IMR-90 (cell line): Measurements from ENCODE around the gene SEC16A. TPM values are rescaled to one million over a fixed set of nuclear protein-coding genes. Genes with fewer than 3 reads are reported as not detected.

Experiments
- ATAC-seq: fragments of 200-7000 bp; cut with Tn5 transposase; 2 replicates; pipeline ENCODE4 v1.9.1; 2020; ENCODE audit warnings: low read depth, mild to moderate bottlenecking, moderate library complexity
- BruUV-seq: library from RNA; stranded (reverse); fragments of 400-500 nt; replicated peaks from 2 replicates; lab custom pipeline; 2021; lab: Mats Ljungman, UMichigan
- CTCF ChIA-PET: fragments of 300-600 bp; formaldehyde crosslinking; extraction: SDS; loops from one replicate; lab custom pipeline; 2021; ENCODE audit warnings: antibody characterized with exemption; lab: Yijun Ruan, JAX
- POLR2A ChIA-PET: fragments of 300-600 bp; sonication (Branson Sonifier 250); formaldehyde crosslinking; loops from one replicate; lab custom pipeline; 2022; ENCODE audit warnings: antibody characterized with exemption; ENCODE audit not compliant: unreplicated experiment; lab: Charles Lee
- DNase-seq: peaks from one replicate; pipeline ENCODE4 v3.0.0; 2013
- H2AFZ ChIP-seq: replicated peaks from 2 replicates; pipeline ENCODE3; 2013; ENCODE audit warnings: low read length, mild to moderate bottlenecking; ENCODE audit not compliant: poor library complexity
- H2AK5ac ChIP-seq: 2 replicates; pipeline ENCODE4 v1.6.1; 2013; ENCODE audit warnings: low read depth, low read length, inconsistent platforms
- H2AK9ac ChIP-seq: replicated peaks from 2 replicates; pipeline ENCODE3; 2013; ENCODE audit warnings: mild to moderate bottlenecking, low read depth, low read length, moderate library complexity; ENCODE audit not compliant: poor library complexity
- H2BK120ac ChIP-seq: 2 replicates; pipeline ENCODE4 v1.6.1; 2013; ENCODE audit warnings: low read depth, low read length, inconsistent platforms
- H2BK15ac ChIP-seq: 3 replicates; pipeline ENCODE4 v1.6.1; 2013; ENCODE audit warnings: low read depth, low read length, inconsistent platforms
- H2BK20ac ChIP-seq: 2 replicates; pipeline ENCODE4 v1.6.1; 2013; ENCODE audit warnings: low read depth, mild to moderate bottlenecking, inconsistent platforms, low read length, moderate library complexity
- H2BK5ac ChIP-seq: 2 replicates; pipeline ENCODE4 v1.6.1; 2013; ENCODE audit warnings: mild to moderate bottlenecking, low read depth, low read length, inconsistent platforms; ENCODE audit not compliant: poor library complexity, severe bottlenecking
- H3K14ac ChIP-seq: replicated peaks from 2 replicates; pipeline ENCODE4 v1.6.1; 2013; ENCODE audit warnings: low read depth, low read length, inconsistent platforms
- H3K18ac ChIP-seq: 2 replicates; pipeline ENCODE4 v1.6.1; 2013; ENCODE audit warnings: low read depth, low read length, control low read depth
- H3K23ac ChIP-seq: 2 replicates; pipeline ENCODE4 v1.6.1; 2013; ENCODE audit warnings: low read depth, low read length, inconsistent platforms
- H3K27ac ChIP-seq: 2 replicates; pipeline ENCODE4 v1.5.1; 2013; ENCODE audit warnings: mild to moderate bottlenecking, control low read depth, low read length; ENCODE audit not compliant: insufficient read depth
- H3K27me3 ChIP-seq: 2 replicates; pipeline ENCODE4 v1.6.1; 2013; ENCODE audit warnings: low read length; ENCODE audit not compliant: control insufficient read depth, insufficient read depth
- H3K36me3 ChIP-seq: 2 replicates; pipeline ENCODE4 v1.6.1; 2013; ENCODE audit warnings: low read length, mixed read lengths; ENCODE audit not compliant: control insufficient read depth, insufficient read depth
- H3K4ac ChIP-seq: 2 replicates; pipeline ENCODE4 v1.6.1; 2013; ENCODE audit warnings: low read depth, low read length, inconsistent platforms
- H3K4me1 ChIP-seq: 2 replicates; pipeline ENCODE4 v1.6.1; 2013; ENCODE audit warnings: low read length, mixed read lengths; ENCODE audit not compliant: control insufficient read depth, insufficient read depth
- H3K4me2 ChIP-seq: 2 replicates; pipeline ENCODE4 v1.6.1; 2013; ENCODE audit warnings: low read depth, mild to moderate bottlenecking, control low read depth, low read length, moderate library complexity
- H3K4me3 ChIP-seq: 2 replicates; pipeline ENCODE4 v1.5.1; 2013; ENCODE audit warnings: low read depth, mild to moderate bottlenecking, control low read depth, low read length, moderate library complexity; ENCODE audit not compliant: insufficient read depth
- H3K56ac ChIP-seq: 2 replicates; pipeline ENCODE4 v1.6.1; 2013; ENCODE audit warnings: low read length, inconsistent platforms; ENCODE audit not compliant: insufficient read depth; ENCODE audit errors: extremely low read depth
- H3K79me1 ChIP-seq, 2 experiments: 2 replicates each; pipeline ENCODE4 v1.6.1; 2013; ENCODE audit warnings: low read length in 2 of 2, inconsistent platforms in 1 of 2, low read depth in 1 of 2
- H3K9ac ChIP-seq: 2 replicates; pipeline ENCODE4 v1.6.1; 2013; ENCODE audit warnings: low read depth, low read length, control low read depth
- H3K9me1 ChIP-seq: 2 replicates; pipeline ENCODE4 v1.6.1; 2013; ENCODE audit warnings: low read length, inconsistent platforms; ENCODE audit not compliant: insufficient read depth
- H3K9me3 ChIP-seq: 2 replicates; pipeline ENCODE4 v1.6.1; 2013; ENCODE audit warnings: low read length; ENCODE audit not compliant: control insufficient read depth, insufficient read depth
- H4K20me1 ChIP-seq: 2 replicates; pipeline ENCODE4 v1.6.1; 2013; ENCODE audit warnings: low read length, inconsistent platforms; ENCODE audit not compliant: insufficient read depth
- H4K5ac ChIP-seq: 2 replicates; pipeline ENCODE4 v1.6.1; 2013; ENCODE audit warnings: mild to moderate bottlenecking, low read depth, low read length, control low read depth
- H4K8ac ChIP-seq, 2 experiments: 2 replicates each; pipeline ENCODE4 v1.6.1; 2013; ENCODE audit warnings: low read depth in 2 of 2, low read length in 2 of 2, control low read depth in 1 of 2, inconsistent platforms in 1 of 2
- H4K91ac ChIP-seq: 2 replicates; pipeline ENCODE4 v1.6.1; 2013; ENCODE audit warnings: low read depth, low read length, inconsistent platforms; ENCODE audit not compliant: insufficient read depth
- BHLHE40 ChIP-seq: fragments of 150-350 bp; IDR thresholded peaks from 2 replicates; pipeline ENCODE4 v1.6.1; 2016; ENCODE audit warnings: mild to moderate bottlenecking, low read depth, low read length
- CHD1 ChIP-seq: IDR thresholded peaks from 2 replicates; pipeline ENCODE4 v1.6.1; 2012; ENCODE audit warnings: low read depth, low read length, improper control_type of control experiment
- CTCF ChIP-seq: conservative IDR thresholded peaks from 2 replicates; pipeline ENCODE4 v1.5.1; 2012; ENCODE audit warnings: mild to moderate bottlenecking, low read depth, low read length, improper control_type of control experiment
- FOS ChIP-seq: fragments of 150-350 bp; IDR thresholded peaks from 2 replicates; pipeline ENCODE4 v1.6.1; 2016; ENCODE audit warnings: low read depth, low read length
- MAFK ChIP-seq: IDR thresholded peaks from 2 replicates; pipeline ENCODE4 v1.6.1; 2012; ENCODE audit warnings: low read depth, low read length, improper control_type of control experiment
- MAZ ChIP-seq: IDR thresholded peaks from 2 replicates; pipeline ENCODE4 v1.6.1; 2012; ENCODE audit warnings: low read depth, mild to moderate bottlenecking, low read length, improper control_type of control experiment, moderate library complexity, borderline replicate concordance
- MXI1 ChIP-seq: IDR thresholded peaks from 2 replicates; pipeline ENCODE4 v1.6.1; 2012; ENCODE audit warnings: low read depth, mild to moderate bottlenecking, low read length, moderate library complexity, borderline replicate concordance
- NFE2L2 ChIP-seq: fragments of 150-350 bp; IDR thresholded peaks from 2 replicates; pipeline ENCODE4 v1.6.1; 2016; ENCODE audit warnings: low read depth, mild to moderate bottlenecking, low read length
- RFX5 ChIP-seq: IDR thresholded peaks from 2 replicates; pipeline ENCODE4 v1.8.0; 2012; ENCODE audit warnings: low read depth, mild to moderate bottlenecking, low read length, moderate library complexity
- USF2 ChIP-seq: fragments of 150-350 bp; IDR thresholded peaks from 2 replicates; pipeline ENCODE4 v1.6.1; 2017; ENCODE audit warnings: mild to moderate bottlenecking, antibody characterized with exemption, low read length, low read depth
- WGBS, 2 experiments: methylation state at CpG; one replicate each; pipeline versions ENCODE4 v1.1.5 to v1.1.7; 2013; ENCODE audit warnings: missing lambda C conversion rate in 2 of 2; ENCODE audit not compliant: insufficient read length in 1 of 2; ENCODE audit errors: extremely low coverage in 2 of 2; 5-methylcytosine and 5-hydroxymethylcytosine counted together
- dilution Hi-C: fragments of 300-500 bp; cut with HindIII; formaldehyde crosslinking; loops from one replicate; pipeline ENCODE4 v1.14.3; 2018; ENCODE audit warnings: low sequenced_read_pairs; ENCODE audit not compliant: unreplicated experiment
- in situ Hi-C: fragments of 300-500 bp; cut with MboI; formaldehyde crosslinking; loops from 3 replicates; pipeline ENCODE4 v1.14.3; 2019; ENCODE audit warnings: low sequenced_read_pairs, inconsistent platforms, mixed read lengths
- intact Hi-C: fragments of 100-400 bp; cut with micrococcal nuclease; formaldehyde crosslinking; loops from 2 replicates; pipeline ENCODE4 v1.10.0; 2022
- polyA plus RNA-seq, 3 experiments: library from polyadenylated mRNA; depleted of rRNA; stranded (reverse); fragments of >200 nt; gene quantifications; 2 replicates each; pipeline ENCODE4 v1.2.3, GENCODE V29; 2012; ENCODE audit warnings: low replicate concordance in 1 of 3
- total RNA-seq: library from RNA; depleted of rRNA; stranded (reverse); fragments of >200 nt; gene quantifications from 2 replicates; pipeline ENCODE4 v1.2.3, GENCODE V29; 2012

The SEC16A gene
- total and polyA plus RNA-seq, 2 of the 4 experiments (the other 2 are of a cell fraction), result 12.2 to 48.1 TPM

DNA sequence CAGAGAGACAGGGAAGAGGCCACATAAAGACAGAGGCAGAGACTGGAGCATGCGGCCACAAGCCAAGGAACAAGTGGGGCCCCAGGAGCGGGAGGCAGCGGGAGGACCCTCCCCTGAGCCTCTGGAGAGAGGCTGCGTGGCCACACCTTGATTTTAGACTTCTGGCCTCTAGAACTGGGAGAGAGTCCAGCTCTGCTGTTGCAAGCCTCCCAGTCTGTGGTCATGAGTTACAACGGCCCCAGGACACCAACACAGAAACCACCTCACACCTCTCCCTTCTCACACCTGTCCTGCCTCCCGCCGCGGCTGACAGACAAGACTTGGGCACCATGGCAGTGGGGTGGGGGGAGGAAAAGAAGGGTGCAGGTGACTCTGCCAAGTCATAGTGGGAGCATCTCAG is 45.4 kb downstream of the SEC16A start:
- Histone ChIP-seq H4K91ac (no peak overlapping the region), H2BK5ac (no peak overlapping the region), H3K27ac (no peak overlapping the region), H2BK20ac (no peak overlapping the region), H3K79me1 (peaks cover 6 to 70% of the 10 kb centered on the region in 2 experiments), H4K20me1 (peaks cover 72% of the 10 kb centered on the region), H3K4me1 (peaks cover 7% of the 10 kb centered on the region), H3K9me1 (peaks cover 8% of the 10 kb centered on the region; the same call in 1 of the 2 replicates), H3K18ac (no peak overlapping the region), H3K23ac (peak overlapping the region; percentile 11; the same call in 1 of the 2 replicates), H2BK15ac (no peak overlapping the region), H3K36me3 (peaks cover 40% of the 10 kb centered on the region), H4K8ac (no peak overlapping the region; a peak in 1 of 4 replicates), H3K27me3 (no peaks in the 10 kb centered on the region), H3K4me3 (peak overlapping the region; percentile 18; the same call in 1 of the 2 replicates), H3K9me3 (no peaks in the 10 kb centered on the region), H2AFZ (no peak overlapping the region), H3K4me2 (peak overlapping the region; percentile 76), H3K9ac (peak overlapping the region; percentile 29; the same call in 1 of the 2 replicates), H3K4ac (no peak overlapping the region), H3K56ac (no peak overlapping the region), H3K14ac (no peak overlapping the region), H2AK5ac (peak overlapping the region; percentile 63; the same call in 1 of the 2 replicates), H4K5ac (no peak overlapping the region), H2BK120ac (no peak overlapping the region), H2AK9ac (peak overlapping the region; percentile 42)
- POLR2A ChIA-PET, result no interaction called here
- dilution Hi-C loops (no loop called here), intact Hi-C loops (no loop called here), in situ Hi-C loops (no loop called here)
- CTCF ChIA-PET, result no interaction called here
- DNase-seq, result peak; percentile 34
- TF ChIP-seq MAFK (no peak), USF2 (no peak), RFX5 (no peak), CTCF (no peak), NFE2L2 (no peak), MAZ (no peak), BHLHE40 (no peak), MXI1 (no peak), FOS (no peak), CHD1 (no peak)
- no peak for ATAC-seq
- BruUV-seq, result no TSS peak
- 90% methylated on average over 3 of the region's 8 CpGs; no CpG with 5 or more reads in 1 of the 2 experiments for WGBS, 2 experiments
